Measurements from ENCODE around the gene FAM107B. TPM values are rescaled to one million over a fixed set of nuclear protein-coding genes. Genes with fewer than 3 reads are reported as not detected.

Gene FAM107B
- total and polyA plus RNA-seq, 2 of the 13 experiments (the other 11 are each of a cell fraction or from before 2014, with no cell fraction given): 15.7 to 24.8 TPM

DNA sequence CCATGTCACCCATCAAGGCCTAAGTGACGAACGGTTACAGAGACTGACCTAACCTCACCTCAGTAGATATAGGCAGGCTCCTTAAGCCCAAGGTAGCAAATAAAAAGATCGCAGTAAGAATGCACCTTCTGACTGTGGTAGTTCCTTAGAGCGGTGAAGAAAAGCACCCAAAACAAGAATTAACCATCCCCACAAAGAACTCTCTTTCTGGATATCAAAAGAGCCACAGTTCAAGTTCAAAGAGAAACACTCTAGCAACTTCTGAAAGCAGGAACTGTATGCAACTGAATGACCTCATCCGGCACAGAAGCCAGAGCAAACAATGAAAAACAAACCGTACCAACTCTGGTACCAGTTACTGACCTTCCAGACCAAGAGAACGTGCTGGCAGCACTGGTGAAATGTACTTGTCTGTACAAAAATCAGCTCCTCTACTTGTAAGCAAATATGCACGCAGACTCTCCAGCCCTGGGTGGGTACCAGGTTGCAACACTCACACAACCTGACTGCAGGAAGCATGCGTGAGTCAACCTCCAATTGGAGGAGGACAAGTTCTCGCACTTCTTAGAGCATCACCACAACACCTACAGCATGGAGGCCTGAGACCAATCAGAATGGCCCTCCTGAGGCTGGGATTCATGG is 202.7 kb downstream of the FAM107B start (continued):
- TF ChIP-seq ZBTB25 (CRISPR knock-in tag; IDR thresholded peaks at IDR 0.05) (0 out of 2 replicates have a peak, but pooled peaks have one; percentile 33), THAP8 (CRISPR knock-in tag; IDR thresholded peaks at IDR 0.05; ENCODE audit: borderline replicate concordance) (no peak), DDIT3 (CRISPR knock-in tag; IDR thresholded peaks at IDR 0.05) (no peak), ZNF569 (CRISPR knock-in tag; IDR thresholded peaks at IDR 0.05; ENCODE audit: borderline replicate concordance) (no peak), IRF1 (CRISPR knock-in tag; IDR thresholded peaks at IDR 0.05; ENCODE audit: low read depth) (no peak), ZNF713 (CRISPR knock-in tag; IDR thresholded peaks at IDR 0.05) (no peak), ATF2 (CRISPR knock-in tag; IDR thresholded peaks at IDR 0.05) (peak; percentile 99), ZNF292 (CRISPR knock-in tag; IDR thresholded peaks at IDR 0.05; ENCODE audit: borderline replicate concordance, low read depth) (peak; percentile 86; the same call in 1 of the 2 replicates), BRCA1 (CRISPR knock-in tag; IDR thresholded peaks at IDR 0.05) (no peak), ISL2 (CRISPR knock-in tag; IDR thresholded peaks at IDR 0.05) (peak; percentile 68), KLF6 (CRISPR knock-in tag; IDR thresholded peaks at IDR 0.05) (0 out of 2 replicates have a peak, but pooled peaks have one; percentile 19), ZNF572 (CRISPR knock-in tag; IDR thresholded peaks at IDR 0.05) (no peak), MXD1 (CRISPR knock-in tag; IDR thresholded peaks at IDR 0.05) (no peak)
- TF ChIP-seq, protein P1, sequence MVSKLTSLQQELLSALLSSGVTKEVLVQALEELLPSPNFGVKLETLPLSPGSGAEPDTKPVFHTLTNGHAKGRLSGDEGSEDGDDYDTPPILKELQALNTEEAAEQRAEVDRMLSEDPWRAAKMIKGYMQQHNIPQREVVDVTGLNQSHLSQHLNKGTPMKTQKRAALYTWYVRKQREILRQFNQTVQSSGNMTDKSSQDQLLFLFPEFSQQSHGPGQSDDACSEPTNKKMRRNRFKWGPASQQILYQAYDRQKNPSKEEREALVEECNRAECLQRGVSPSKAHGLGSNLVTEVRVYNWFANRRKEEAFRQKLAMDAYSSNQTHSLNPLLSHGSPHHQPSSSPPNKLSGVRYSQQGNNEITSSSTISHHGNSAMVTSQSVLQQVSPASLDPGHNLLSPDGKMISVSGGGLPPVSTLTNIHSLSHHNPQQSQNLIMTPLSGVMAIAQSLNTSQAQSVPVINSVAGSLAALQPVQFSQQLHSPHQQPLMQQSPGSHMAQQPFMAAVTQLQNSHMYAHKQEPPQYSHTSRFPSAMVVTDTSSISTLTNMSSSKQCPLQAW (CRISPR knock-in tag; IDR thresholded peaks at IDR 0.05): peak; percentile 84
- TF ChIP-seq, protein P2, sequence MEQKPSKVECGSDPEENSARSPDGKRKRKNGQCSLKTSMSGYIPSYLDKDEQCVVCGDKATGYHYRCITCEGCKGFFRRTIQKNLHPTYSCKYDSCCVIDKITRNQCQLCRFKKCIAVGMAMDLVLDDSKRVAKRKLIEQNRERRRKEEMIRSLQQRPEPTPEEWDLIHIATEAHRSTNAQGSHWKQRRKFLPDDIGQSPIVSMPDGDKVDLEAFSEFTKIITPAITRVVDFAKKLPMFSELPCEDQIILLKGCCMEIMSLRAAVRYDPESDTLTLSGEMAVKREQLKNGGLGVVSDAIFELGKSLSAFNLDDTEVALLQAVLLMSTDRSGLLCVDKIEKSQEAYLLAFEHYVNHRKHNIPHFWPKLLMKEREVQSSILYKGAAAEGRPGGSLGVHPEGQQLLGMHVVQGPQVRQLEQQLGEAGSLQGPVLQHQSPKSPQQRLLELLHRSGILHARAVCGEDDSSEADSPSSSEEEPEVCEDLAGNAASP (CRISPR knock-in tag; IDR thresholded peaks at IDR 0.05; ENCODE audit: borderline replicate concordance): peak; percentile 89; the same call in 1 of the 2 replicates
- TF ChIP-seq, protein P3, sequence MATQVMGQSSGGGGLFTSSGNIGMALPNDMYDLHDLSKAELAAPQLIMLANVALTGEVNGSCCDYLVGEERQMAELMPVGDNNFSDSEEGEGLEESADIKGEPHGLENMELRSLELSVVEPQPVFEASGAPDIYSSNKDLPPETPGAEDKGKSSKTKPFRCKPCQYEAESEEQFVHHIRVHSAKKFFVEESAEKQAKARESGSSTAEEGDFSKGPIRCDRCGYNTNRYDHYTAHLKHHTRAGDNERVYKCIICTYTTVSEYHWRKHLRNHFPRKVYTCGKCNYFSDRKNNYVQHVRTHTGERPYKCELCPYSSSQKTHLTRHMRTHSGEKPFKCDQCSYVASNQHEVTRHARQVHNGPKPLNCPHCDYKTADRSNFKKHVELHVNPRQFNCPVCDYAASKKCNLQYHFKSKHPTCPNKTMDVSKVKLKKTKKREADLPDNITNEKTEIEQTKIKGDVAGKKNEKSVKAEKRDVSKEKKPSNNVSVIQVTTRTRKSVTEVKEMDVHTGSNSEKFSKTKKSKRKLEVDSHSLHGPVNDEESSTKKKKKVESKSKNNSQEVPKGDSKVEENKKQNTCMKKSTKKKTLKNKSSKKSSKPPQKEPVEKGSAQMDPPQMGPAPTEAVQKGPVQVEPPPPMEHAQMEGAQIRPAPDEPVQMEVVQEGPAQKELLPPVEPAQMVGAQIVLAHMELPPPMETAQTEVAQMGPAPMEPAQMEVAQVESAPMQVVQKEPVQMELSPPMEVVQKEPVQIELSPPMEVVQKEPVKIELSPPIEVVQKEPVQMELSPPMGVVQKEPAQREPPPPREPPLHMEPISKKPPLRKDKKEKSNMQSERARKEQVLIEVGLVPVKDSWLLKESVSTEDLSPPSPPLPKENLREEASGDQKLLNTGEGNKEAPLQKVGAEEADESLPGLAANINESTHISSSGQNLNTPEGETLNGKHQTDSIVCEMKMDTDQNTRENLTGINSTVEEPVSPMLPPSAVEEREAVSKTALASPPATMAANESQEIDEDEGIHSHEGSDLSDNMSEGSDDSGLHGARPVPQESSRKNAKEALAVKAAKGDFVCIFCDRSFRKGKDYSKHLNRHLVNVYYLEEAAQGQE (IDR thresholded peaks at IDR 0.05; ENCODE audit: borderline replicate concordance in 1 of 2, low read depth in 1 of 2, low read length in 2 of 2): peak in 1 of 2 experiments; percentile 31; a peak in 1 of 4 replicates
